ENCODE data around the gene POMP.

DNA sequence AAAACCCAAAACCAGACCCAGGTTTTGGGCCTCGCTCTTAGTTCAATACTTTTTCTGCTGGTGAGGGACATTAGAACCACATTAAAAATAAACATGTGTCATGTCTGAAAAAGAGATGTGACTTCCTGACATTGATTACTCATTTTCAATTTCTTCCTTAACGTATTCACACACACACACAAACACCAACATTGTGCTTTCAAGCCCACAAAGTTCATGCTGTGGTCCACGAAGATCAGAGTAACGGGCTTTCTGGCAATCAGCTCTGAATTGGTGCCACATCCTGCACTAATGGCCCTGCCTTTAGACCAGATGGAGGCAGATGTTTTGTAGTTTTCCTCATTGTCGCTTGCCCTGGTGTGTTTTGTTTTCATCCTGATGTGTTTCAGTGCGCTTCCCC is 47.9 kb upstream of the POMP start:
- TF ChIP-seq, protein P1, sequence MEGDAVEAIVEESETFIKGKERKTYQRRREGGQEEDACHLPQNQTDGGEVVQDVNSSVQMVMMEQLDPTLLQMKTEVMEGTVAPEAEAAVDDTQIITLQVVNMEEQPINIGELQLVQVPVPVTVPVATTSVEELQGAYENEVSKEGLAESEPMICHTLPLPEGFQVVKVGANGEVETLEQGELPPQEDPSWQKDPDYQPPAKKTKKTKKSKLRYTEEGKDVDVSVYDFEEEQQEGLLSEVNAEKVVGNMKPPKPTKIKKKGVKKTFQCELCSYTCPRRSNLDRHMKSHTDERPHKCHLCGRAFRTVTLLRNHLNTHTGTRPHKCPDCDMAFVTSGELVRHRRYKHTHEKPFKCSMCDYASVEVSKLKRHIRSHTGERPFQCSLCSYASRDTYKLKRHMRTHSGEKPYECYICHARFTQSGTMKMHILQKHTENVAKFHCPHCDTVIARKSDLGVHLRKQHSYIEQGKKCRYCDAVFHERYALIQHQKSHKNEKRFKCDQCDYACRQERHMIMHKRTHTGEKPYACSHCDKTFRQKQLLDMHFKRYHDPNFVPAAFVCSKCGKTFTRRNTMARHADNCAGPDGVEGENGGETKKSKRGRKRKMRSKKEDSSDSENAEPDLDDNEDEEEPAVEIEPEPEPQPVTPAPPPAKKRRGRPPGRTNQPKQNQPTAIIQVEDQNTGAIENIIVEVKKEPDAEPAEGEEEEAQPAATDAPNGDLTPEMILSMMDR (IDR thresholded peaks at IDR 0.05), result no peak
- TF ChIP-seq POLR2A (IDR thresholded peaks at IDR 0.05), result no peak

Measured in uterus (tissue), 2 donors.